Upper lobe of right lung (tissue), 1 donor: Measurements from ENCODE around the gene CITED4. TPM values are rescaled to one million over a fixed set of nuclear protein-coding genes. Genes with fewer than 3 reads are reported as not detected.
A peak's percentile ranks its signal among the peaks of the same experiment; 100 is the strongest.

Experiments used
- ATAC-seq: fragments of 200-7000 bp; cut with Tn5 transposase; one replicate; pipeline ENCODE4 v1.9.1; 2020; ENCODE audit warnings: mild to moderate bottlenecking, moderate library complexity
- DNase-seq: peaks from one replicate; pipeline ENCODE4 v3.0.0-alpha.2; 2020
- H3K27ac ChIP-seq: fragments of 200-600 bp; one replicate; pipeline ENCODE4 v1.8.0; 2022
- H3K27me3 ChIP-seq: fragments of 200-600 bp; one replicate; pipeline ENCODE4 v1.8.0; 2022; ENCODE audit warnings: mild to moderate bottlenecking
- H3K36me3 ChIP-seq: fragments of 200-600 bp; one replicate; pipeline ENCODE4 v1.8.0; 2022
- H3K4me1 ChIP-seq: fragments of 200-600 bp; one replicate; pipeline ENCODE4 v1.8.0; 2022
- H3K4me3 ChIP-seq: fragments of 200-600 bp; one replicate; pipeline ENCODE4 v1.8.0; 2022; ENCODE audit warnings: mild to moderate bottlenecking
- H3K9me3 ChIP-seq: fragments of 200-600 bp; one replicate; pipeline ENCODE4 v1.8.0; 2022
- CTCF ChIP-seq: fragments of 200-600 bp; IDR thresholded peaks from one replicate; pipeline ENCODE4 v1.8.0; 2022; ENCODE audit warnings: antibody characterized with exemption
- intact Hi-C: fragments of 100-400 bp; cut with DNase I; formaldehyde crosslinking; loops from one replicate; pipeline ENCODE4 v1.11.0; 2022
- total RNA-seq: library from RNA; stranded (reverse); fragmentation: NEBNext Ultra II Directional; extraction: Animal tissue kit (Norgen Biotek cat#: 25700); gene quantifications from one replicate; pipeline ENCODE4 v1.2.1, GENCODE V29; 2021
- donor health status: DM: no; HTN: yes; CAD: no; lungs with severe emphysema.

CITED4 gene
- total RNA-seq, 1 donor from 2014 or later: 23.2 TPM

GRCh38 chr1:40851643-40852042, 10.5 kb downstream of the CITED4 start:
- Histone ChIP-seq H3K27me3 (no peaks in the 10 kb centered on the region), H3K27ac (no peak overlapping the region), H3K4me1 (no peaks in the 10 kb centered on the region), H3K4me3 (no peak overlapping the region), H3K36me3 (no peaks in the 10 kb centered on the region), H3K9me3 (no peaks in the 10 kb centered on the region)
- ATAC-seq (no peak), DNase-seq (no peak)
- no peak for TF ChIP-seq CTCF
- intact Hi-C loops: no loop called here

DNA sequence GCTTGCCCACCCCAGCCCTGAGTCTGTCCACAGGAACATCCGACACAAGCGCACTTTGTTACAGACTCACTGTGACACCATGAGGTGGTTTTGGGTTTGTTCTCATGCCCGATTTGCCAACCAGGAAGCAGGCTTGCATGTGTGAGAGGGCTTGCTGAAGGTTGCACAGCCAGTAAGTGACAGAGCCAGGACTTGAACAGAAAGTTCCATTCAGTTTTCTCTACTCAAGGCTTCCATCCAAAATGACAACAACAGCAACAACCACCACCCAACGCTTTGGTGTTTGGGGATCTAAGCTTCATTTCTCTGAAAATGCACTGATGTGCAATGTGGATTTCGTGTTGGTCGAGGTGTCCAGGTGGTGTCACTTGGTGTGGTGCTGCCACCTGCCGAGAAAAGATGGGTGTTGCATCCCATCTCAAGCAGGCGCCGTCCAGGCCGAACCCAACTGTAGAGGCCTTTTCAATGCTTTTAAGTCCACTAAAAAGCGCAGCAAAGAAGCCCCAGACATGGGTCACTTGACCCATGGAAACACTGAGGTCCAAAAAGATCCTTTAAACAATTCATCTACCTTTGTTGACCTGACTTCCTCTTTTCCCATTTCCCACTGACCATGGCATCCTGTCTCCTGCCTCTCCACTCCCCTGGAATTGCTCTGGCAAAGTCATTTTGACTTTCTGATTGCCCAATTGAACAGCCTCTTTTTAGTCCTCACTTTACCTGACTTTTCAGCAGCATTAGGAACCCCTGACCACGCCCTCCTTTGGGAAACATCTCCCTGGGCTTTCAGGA, 12.2 kb downstream of the CITED4 start:
- Histone ChIP-seq H3K36me3 (no peaks in the 10 kb centered on the region), H3K27me3 (no peaks in the 10 kb centered on the region), H3K4me3 (no peak overlapping the region), H3K9me3 (no peaks in the 10 kb centered on the region), H3K4me1 (no peaks in the 10 kb centered on the region), H3K27ac (no peak overlapping the region)
- peak; percentile 78 for DNase-seq
- intact Hi-C loops: loop anchor here (5.0 to 10.0 kb wide), 2 partner anchors 102 to 235 kb away; no protein-coding TSS in a partner anchor
- TF ChIP-seq CTCF: peak; percentile 89
- peak; percentile 92 for ATAC-seq

DNA sequence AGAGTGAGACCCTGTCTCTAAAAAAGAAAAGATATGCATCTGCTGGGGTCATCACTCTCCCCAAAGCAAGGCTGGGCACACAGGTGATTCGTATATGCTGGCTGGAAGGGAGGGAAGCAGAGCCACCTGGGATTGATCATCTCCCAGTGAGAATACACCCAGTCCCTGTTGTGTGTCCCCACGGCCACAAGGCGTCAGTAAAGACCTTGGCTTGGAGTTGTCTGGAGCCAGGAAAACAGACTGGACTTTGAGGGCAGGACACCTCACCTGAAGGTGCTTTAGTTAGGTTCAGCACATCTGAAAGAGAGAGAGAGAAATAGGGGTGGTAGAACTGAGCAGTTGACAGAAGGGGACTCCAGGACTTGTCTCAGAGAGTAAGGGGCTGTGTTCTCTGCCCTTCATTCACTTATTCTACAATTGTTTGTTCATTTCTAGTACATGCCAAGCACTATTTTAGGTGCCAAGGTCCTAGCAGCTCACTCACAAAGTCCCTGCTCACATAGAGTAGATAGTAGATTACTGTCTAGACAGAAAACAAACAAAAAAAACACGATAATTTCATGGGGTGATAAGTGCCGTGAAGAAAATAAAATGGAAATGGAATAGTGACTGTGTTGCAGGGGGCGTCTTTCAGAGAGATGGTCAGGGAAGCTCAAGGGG, 13.5 kb downstream of the CITED4 start:
- peak; percentile 93 for ATAC-seq
- Histone ChIP-seq H3K4me3 (no peak overlapping the region), H3K36me3 (no peaks in the 10 kb centered on the region), H3K4me1 (no peaks in the 10 kb centered on the region), H3K27ac (no peak overlapping the region), H3K9me3 (no peaks in the 10 kb centered on the region), H3K27me3 (no peaks in the 10 kb centered on the region)
- TF ChIP-seq CTCF: peak; percentile 85
- intact Hi-C loops: loop anchor here (5.0 to 10.0 kb wide), 2 partner anchors 104 to 234 kb away; no protein-coding TSS in a partner anchor
- peak; percentile 77 for DNase-seq

- intact Hi-C loops: loop anchor here (5.0 to 10.0 kb wide), 2 partner anchors 105 to 232 kb away; no protein-coding TSS in a partner anchor
- Histone ChIP-seq H3K4me1 (no peaks in the 10 kb centered on the region), H3K4me3 (no peak overlapping the region), H3K27me3 (no peaks in the 10 kb centered on the region), H3K27ac (no peak overlapping the region), H3K9me3 (no peaks in the 10 kb centered on the region), H3K36me3 (no peaks in the 10 kb centered on the region)
- TF ChIP-seq CTCF: no peak
- DNase-seq (no peak), ATAC-seq (no peak)
Observed at GRCh38 chr1:40847023-40847745, 15.0 kb downstream of the CITED4 start.

- Histone ChIP-seq H3K27ac (no peak overlapping the region), H3K27me3 (no peaks in the 10 kb centered on the region), H3K4me1 (no peaks in the 10 kb centered on the region), H3K4me3 (no peak overlapping the region), H3K9me3 (no peaks in the 10 kb centered on the region), H3K36me3 (no peaks in the 10 kb centered on the region)
- DNase-seq: no peak
- TF ChIP-seq CTCF: no peak
- no peak for ATAC-seq
- intact Hi-C loops: loop anchor here (5.0 to 10.0 kb wide), 2 partner anchors 106 to 231 kb away; no protein-coding TSS in a partner anchor
Observed at GRCh38 chr1:40845895-40846294, 16.3 kb downstream of the CITED4 start.
